Mucosa of descending colon (tissue), 3 donors: ENCODE measurements around the gene PSME1. TPM values are rescaled to one million over a fixed set of nuclear protein-coding genes. Genes with fewer than 3 reads are reported as not detected.

Experiments used
- ATAC-seq: fragments of 200-7000 bp; cut with Tn5 transposase; one replicate; pipeline ENCODE4 v1.9.1; 2020; ENCODE audit warnings: mild to moderate bottlenecking, moderate library complexity
- DNase-seq, 3 donors: peaks; one replicate each; pipeline ENCODE4 v3.0.0-alpha.2; 2020
- H3K36me3 ChIP-seq: fragments of 200-600 bp; one replicate; pipeline ENCODE4 v1.8.0; 2021; ENCODE audit warnings: low read depth, mild to moderate bottlenecking
- H3K4me1 ChIP-seq: fragments of 200-600 bp; one replicate; pipeline ENCODE4 v1.8.0; 2021; ENCODE audit warnings: low read depth, mild to moderate bottlenecking
- H3K4me3 ChIP-seq: fragments of 200-600 bp; one replicate; pipeline ENCODE4 v1.8.0; 2021; ENCODE audit warnings: mild to moderate bottlenecking
- H3K9me3 ChIP-seq: fragments of 200-600 bp; one replicate; pipeline ENCODE4 v1.8.0; 2021; ENCODE audit warnings: mild to moderate bottlenecking
- CTCF ChIP-seq: fragments of 200-600 bp; IDR thresholded peaks from one replicate; pipeline ENCODE4 v1.8.0; 2022; ENCODE audit warnings: antibody characterized with exemption, mild to moderate bottlenecking
- intact Hi-C, 2 donors: fragments of 100-400 bp; cut with DNase I in 1 of 2; cut with micrococcal nuclease in 1 of 2; formaldehyde crosslinking; loops; one replicate each; pipeline versions ENCODE4 v1.11.0 to v1.11.1; 2022; cut with DNase I, micrococcal nuclease
- total RNA-seq, 3 donors: library from RNA; stranded (reverse); fragmentation: NEBNext Ultra II Directional in 2 of 3; extraction: Animal tissue kit (Norgen Biotek cat#: 25700) in 2 of 3; gene quantifications; one replicate each; pipeline versions ENCODE4 v1.2.1 to v1.2.4, GENCODE V29; 2021 to 2023
- donor health status: DM: no; HTN: no; CAD: no; lungs with moderate emphysema.
- donor health status: DM: no; HTN: no; CAD: no.
- donor health status: DM: no; HTN: yes; CAD: no.

The PSME1 gene
- total RNA-seq, 3 donors from 2014 or later = 188 to 279 (median 203) TPM

GRCh38 chr14:24164518-24164991, 28.6 kb downstream of the PSME1 start:
- TF ChIP-seq CTCF = no peak
- Histone ChIP-seq H3K4me1 (peaks cover 22% of the 10 kb centered on the region), H3K4me3 (no peak overlapping the region), H3K36me3 (no peaks in the 10 kb centered on the region), H3K9me3 (no peaks in the 10 kb centered on the region)
- no peak for ATAC-seq
- intact Hi-C loops = no loop called here
- peak in 1 of 3 donors; percentile 40 for DNase-seq

GRCh38 chr14:24165785-24166184, 29.8 kb downstream of the PSME1 start:
- DNase-seq = peak in 1 of 3 donors; percentile 13
- Histone ChIP-seq H3K36me3 (no peaks in the 10 kb centered on the region), H3K4me1 (peaks cover 19% of the 10 kb centered on the region), H3K4me3 (no peak overlapping the region), H3K9me3 (no peaks in the 10 kb centered on the region)
- intact Hi-C loops = no loop called here
- ATAC-seq = no peak
- no peak for TF ChIP-seq CTCF

GRCh38 chr14:24167469-24168114, 31.6 kb downstream of the PSME1 start:
- DNase-seq (no peak), ATAC-seq (no peak)
- H3K36me3 ChIP-seq = no peaks in the 10 kb centered on the region
- H3K4me1 ChIP-seq = peaks cover 5% of the 10 kb centered on the region
- no peak for TF ChIP-seq CTCF
- no peak overlapping the region for H3K4me3 ChIP-seq
- intact Hi-C loops = no loop called here
- H3K9me3 ChIP-seq = no peaks in the 10 kb centered on the region

- H3K4me3 ChIP-seq = no peak within 1 kb of the TSS
- DNase-seq (peak; percentile 58 to 85 (median 68)), ATAC-seq (peak; percentile 72)
- no peaks in the 10 kb centered on the region for H3K9me3 ChIP-seq
- TF ChIP-seq CTCF = no peak
- H3K36me3 ChIP-seq = no peaks in the 10 kb centered on the region
- H3K4me1 ChIP-seq = no peaks in the 10 kb centered on the region
- intact Hi-C loops = no loop called here
These were observed 35.6 kb downstream of the PSME1 start, which contains the start of gene REC8 for GRCh38 chr14:24171422-24172260. Gene REC8, plus strand, starts transcription at chr14:24172080. Its CDS starts 473 bp downstream, at chr14:24172553.

- no peaks in the 10 kb centered on the region for H3K9me3 ChIP-seq
- DNase-seq = no peak
- no peaks in the 10 kb centered on the region for H3K36me3 ChIP-seq
- H3K4me1 ChIP-seq = no peaks in the 10 kb centered on the region
- intact Hi-C loops = no loop called here
- ATAC-seq = no peak
- no peak overlapping the region for H3K4me3 ChIP-seq
- TF ChIP-seq CTCF = no peak
These were observed 36.4 kb downstream of the PSME1 start for GRCh38 chr14:24172261-24172860.
